AG04449 (cell line): ENCODE results near the gene AUNIP.

Source experiments
- CTCF ChIA-PET: fragments of 350-600 bp; formaldehyde crosslinking; extraction: SDS; loops from one replicate; lab custom pipeline; 2021; ENCODE audit warnings: antibody characterized with exemption; lab: Yijun Ruan, JAX
- POLR2A ChIA-PET: fragments of 400-600, 350-600 bp; formaldehyde crosslinking; extraction: SDS; loops from one replicate; lab custom pipeline; 2020; ENCODE audit warnings: antibody characterized with exemption, inconsistent platforms; lab: Yijun Ruan, JAX
- DNase-seq: peaks from one replicate; pipeline ENCODE4 v3.0.0-alpha.2; 2010; ENCODE audit warnings: low read depth, low spot score
- H3K4me3 ChIP-seq: 2 replicates; pipeline ENCODE4 v1.5.1; 2011; ENCODE audit warnings: low read depth, mild to moderate bottlenecking, control low read depth, low read length
- CTCF ChIP-seq: IDR thresholded peaks from one replicate; pipeline ENCODE4 v1.5.1; 2011; ENCODE audit warnings: mild to moderate bottlenecking, moderate library complexity, low read length, control low read depth, inconsistent platforms; ENCODE audit not compliant: insufficient read depth; ENCODE audit errors: missing control alignments

AUNIP gene

GRCh38 chr1:25805863-25806225 lies 53.4 kb downstream of the AUNIP start:
- H3K4me3 ChIP-seq, result no peak overlapping the region
- CTCF ChIA-PET, result interaction anchor here (0.8 to 24.7 kb wide), 2 partner anchors 9 to 193 kb away, joined by 4 to 468 read pairs; partner anchors contain the start of gene MAN1C1
- no peak for TF ChIP-seq CTCF
- POLR2A ChIA-PET, result no interaction called here
- no peak for DNase-seq

GRCh38 chr1:25804964-25805862 lies 54.0 kb downstream of the AUNIP start:
- DNase-seq, result no peak
- H3K4me3 ChIP-seq, result no peak overlapping the region
- ChIA-PET POLR2A (no interaction called here), CTCF (interaction anchor here (0.8 to 24.7 kb wide), 3 partner anchors 9 to 193 kb away, joined by 3 to 468 read pairs (median 4); partner anchors contain the start of gene MAN1C1)
- TF ChIP-seq CTCF, result no peak

- no peak for DNase-seq
- ChIA-PET POLR2A (no interaction called here), CTCF (interaction anchor here (1.0 to 24.7 kb wide), 3 partner anchors 14 to 283 kb away, joined by 3 to 468 read pairs (median 3); partner anchors contain the start of gene MAN1C1)
- no peak for TF ChIP-seq CTCF
- H3K4me3 ChIP-seq, result no peak overlapping the region
These were observed 54.9 kb downstream of the AUNIP start for GRCh38 chr1:25804244-25804963.

GRCh38 chr1:25803368-25803767 lies 55.9 kb downstream of the AUNIP start:
- DNase-seq, result no peak
- POLR2A ChIA-PET, result no interaction called here
- no peak overlapping the region for H3K4me3 ChIP-seq
- CTCF ChIA-PET, result interaction anchor here (1.0 to 24.7 kb wide), 4 partner anchors 7 to 282 kb away, joined by 3 to 468 read pairs (median 40); partner anchors contain the start of gene MAN1C1
- TF ChIP-seq CTCF, result no peak

GRCh38 chr1:25802915-25803314 lies 56.3 kb downstream of the AUNIP start:
- ChIA-PET POLR2A (no interaction called here), CTCF (interaction anchor here (1.0 to 24.7 kb wide), 4 partner anchors 7 to 282 kb away, joined by 3 to 468 read pairs (median 40); partner anchors contain the start of gene MAN1C1)
- H3K4me3 ChIP-seq, result no peak overlapping the region
- TF ChIP-seq CTCF, result no peak
- no peak for DNase-seq
